ENCODE measurements around the gene AOC1. TPM values are rescaled to one million over a fixed set of nuclear protein-coding genes. Genes with fewer than 3 reads are reported as not detected.

AOC1 gene
- total RNA-seq, 3 donors from 2014 or later, result 249 to 756 (median 606) TPM

GRCh38 chr7:150856303-150857275, 4.3 kb downstream of the AOC1 start:
- TF ChIP-seq CTCF (IDR thresholded peaks at IDR 0.05), result no peak
- ATAC-seq (no peak), DNase-seq (no peak)
- intact Hi-C loops (cut with DNase I, micrococcal nuclease), result no loop called here
- Histone ChIP-seq H3K4me1 (ENCODE audit: low read depth) (no peaks in the 10 kb centered on the region), H3K9me3 (no peaks in the 10 kb centered on the region), H3K4me3 (no peak overlapping the region), H3K36me3 (ENCODE audit: low read depth) (no peaks in the 10 kb centered on the region)

- H3K4me1 ChIP-seq (ENCODE audit: low read depth), result no peaks in the 10 kb centered on the region
- DNase-seq (no peak), ATAC-seq (no peak)
- TF ChIP-seq CTCF (IDR thresholded peaks at IDR 0.05), result no peak
- H3K36me3 ChIP-seq (ENCODE audit: low read depth), result no peaks in the 10 kb centered on the region
- intact Hi-C loops (cut with DNase I, micrococcal nuclease), result no loop called here
- H3K4me3 ChIP-seq, result no peak overlapping the region
- no peaks in the 10 kb centered on the region for H3K9me3 ChIP-seq
These were observed 5.1 kb downstream of the AOC1 start for GRCh38 chr7:150857276-150858055.

- intact Hi-C loops (cut with DNase I, micrococcal nuclease), result no loop called here
- TF ChIP-seq CTCF (IDR thresholded peaks at IDR 0.05), result no peak
- Histone ChIP-seq H3K9me3 (no peaks in the 10 kb centered on the region), H3K36me3 (ENCODE audit: low read depth) (no peaks in the 10 kb centered on the region), H3K4me3 (no peak overlapping the region), H3K4me1 (ENCODE audit: low read depth) (no peaks in the 10 kb centered on the region)
- DNase-seq (no peak), ATAC-seq (no peak)
These were observed 6.2 kb downstream of the AOC1 start for GRCh38 chr7:150858236-150859197.

GRCh38 chr7:150860291-150860977, 8.1 kb downstream of the AOC1 start:
- intact Hi-C loops (cut with DNase I, micrococcal nuclease), result no loop called here
- no peaks in the 10 kb centered on the region for H3K4me1 ChIP-seq (ENCODE audit: low read depth)
- no peak for DNase-seq

More at GRCh38 chr7:150860291-150860977, 8.1 kb downstream of the AOC1 start:
- Histone ChIP-seq H3K36me3 (ENCODE audit: low read depth) (no peaks in the 10 kb centered on the region), H3K4me3 (no peak overlapping the region), H3K9me3 (no peaks in the 10 kb centered on the region)
- ATAC-seq, result no peak
- no peak for TF ChIP-seq CTCF (IDR thresholded peaks at IDR 0.05)
